ENCODE measurements around the gene TRANK1.

- TF ChIP-seq EZH2 (IDR thresholded peaks at IDR 0.05), result no peak
- no peak for TF ChIP-seq YY1 (IDR thresholded peaks at IDR 0.05; ENCODE audit: extremely low read depth, insufficient replicate concordance, low read depth, low read length)
- no peak for TF ChIP-seq POLR2AphosphoS5 (IDR thresholded peaks at IDR 0.05; ENCODE audit: low read depth, low read length)
- no peak for TF ChIP-seq SIN3A (IDR thresholded peaks at IDR 0.05; ENCODE audit: low read depth)
- no peak for TF ChIP-seq POLR2A (IDR thresholded peaks at IDR 0.05; ENCODE audit: borderline replicate concordance, extremely low read depth, insufficient read depth, insufficient read length)
These were observed 15.6 kb upstream of the TRANK1 start for GRCh38 chr3:36960502-36960901.
